Small intestine (tissue), 16 donors: ENCODE measurements around the gene ANG. TPM values are rescaled to one million over a fixed set of nuclear protein-coding genes. Genes with fewer than 3 reads are reported as not detected.
"Not testable (repeated sequence)": the region's sequence is repeated elsewhere in the genome, so short reads cannot be mapped to it uniquely, and the experiment has no call there.

Experiments used
- DNase-seq, 2 donors: peaks; one replicate each; pipeline versions ENCODE4 v3.0.0 to v3.0.0-alpha.2; 2013
- FAIRE-seq: peaks from 2 replicates; lab custom pipeline; 2012; peaks lifted over from hg19 to GRCh38; lab: Jason Lieb, UNC
- H3K27ac ChIP-seq, 3 donors: one replicate each; pipeline ENCODE4 v1.5.1; 2013; ENCODE audit warnings: low read length in 2 of 3, mild to moderate bottlenecking in 2 of 3, control low read depth in 1 of 3, inconsistent platforms in 1 of 3, low read depth in 1 of 3, moderate library complexity in 1 of 3
- H3K27me3 ChIP-seq, 3 donors: one replicate each; pipeline ENCODE4 v1.6.1; 2013; ENCODE audit warnings: low read length in 3 of 3, inconsistent platforms in 1 of 3; ENCODE audit not compliant: control insufficient read depth in 3 of 3, insufficient read depth in 3 of 3
- H3K36me3 ChIP-seq, 3 donors: one replicate each; pipeline ENCODE4 v1.6.1; 2013; ENCODE audit warnings: low read length in 3 of 3, inconsistent platforms in 1 of 3, low read depth in 1 of 3, mild to moderate bottlenecking in 1 of 3, moderate library complexity in 1 of 3; ENCODE audit not compliant: control insufficient read depth in 3 of 3, insufficient read depth in 2 of 3
- H3K4me1 ChIP-seq, 3 donors: one replicate each; pipeline ENCODE4 v1.6.1; 2013; ENCODE audit warnings: low read length in 2 of 3, inconsistent platforms in 1 of 3, low read depth in 1 of 3, mild to moderate bottlenecking in 1 of 3, moderate library complexity in 1 of 3; ENCODE audit not compliant: control insufficient read depth in 3 of 3, insufficient read depth in 2 of 3
- H3K4me3 ChIP-seq, 3 donors: one replicate each; pipeline ENCODE4 v1.5.1; 2013; ENCODE audit warnings: low read length in 3 of 3, control low read depth in 1 of 3, inconsistent platforms in 1 of 3, low read depth in 1 of 3, mild to moderate bottlenecking in 1 of 3, moderate library complexity in 1 of 3
- H3K9me3 ChIP-seq, 2 donors: one replicate each; pipeline ENCODE4 v1.6.1; 2013; ENCODE audit warnings: low read depth in 1 of 2, low read length in 1 of 2; ENCODE audit not compliant: control insufficient read depth in 2 of 2, insufficient read depth in 1 of 2
- WGBS, 3 donors: extraction: QIAGEN DNeasy Blood & Tissue Kit; methylation state at CpG; one replicate each; pipeline ENCODE4 v1.1.7; 2013; 5-methylcytosine and 5-hydroxymethylcytosine counted together
- long read RNA-seq, 10 donors: transcript quantifications; one replicate each; lab custom pipeline, GENCODE V29; 2026
- polyA plus RNA-seq, 4 donors: library from polyadenylated mRNA; stranded (reverse) in 3 of 4; unstranded in 1 of 4; fragments of 200-250 nt in 3 of 4; fragments of 120-200 nt in 1 of 4; gene quantifications; one replicate each; pipeline versions ENCODE4 v1.2.1 to v1.2.3, GENCODE V29; 2013
- donor health status: healthy with polysubstance abuse.
- donor health status: control.
- donor health status: control.
- donor health status: Bipolar disorder and iron deficiency.
- donor health status: healthy.

Gene ANG
- polyA plus RNA-seq, result 10 to 100 TPM; 13.4 to 63.1 (median 20.8) TPM
- long read RNA-seq, donor 1, result 0 reads
- long read RNA-seq, donor 2, transcript ANG-201 (2 exons, 1,222 nt), result major isoform, 6 of 6 reads
- long read RNA-seq, donor 2, partial matches to known transcripts, result 0 of 6 reads
- long read RNA-seq, donor 2, other reads (novel, unspliced or antisense), result 0 of 6 reads
- long read RNA-seq, donor 3, transcript ANG-201 (2 exons, 1,222 nt), result major isoform, 20 of 20 reads
- long read RNA-seq, donor 3, partial matches to known transcripts, result 0 of 20 reads
- long read RNA-seq, donor 3, other reads (novel, unspliced or antisense), result 0 of 20 reads
- long read RNA-seq, donor 4, result 0 reads
- long read RNA-seq, donor 5, transcript ANG-201 (2 exons, 1,222 nt), result major isoform, 7 of 7 reads
- long read RNA-seq, donor 5, partial matches to known transcripts, result 0 of 7 reads
- long read RNA-seq, donor 5, other reads (novel, unspliced or antisense), result 0 of 7 reads
- long read RNA-seq, donor 6, transcript ANG-201 (2 exons, 1,222 nt), result major isoform, 24 of 31 reads
- long read RNA-seq, donor 6, partial matches to known transcripts, result 7 of 31 reads
- long read RNA-seq, donor 6, other reads (novel, unspliced or antisense), result 0 of 31 reads
- long read RNA-seq, donor 7, result 0 reads
- long read RNA-seq, donor 8, result 0 reads
- long read RNA-seq, donor 9, partial matches to known transcripts, result 0 of 3 reads
- long read RNA-seq, donor 9, other reads (novel, unspliced or antisense), result 0 of 3 reads
- long read RNA-seq, donor 10, transcript ANG-201 (2 exons, 1,222 nt), result major isoform, 33 of 33 reads
- long read RNA-seq, donor 10, partial matches to known transcripts, result 0 of 33 reads
- long read RNA-seq, donor 10, other reads (novel, unspliced or antisense), result 0 of 33 reads

DNA sequence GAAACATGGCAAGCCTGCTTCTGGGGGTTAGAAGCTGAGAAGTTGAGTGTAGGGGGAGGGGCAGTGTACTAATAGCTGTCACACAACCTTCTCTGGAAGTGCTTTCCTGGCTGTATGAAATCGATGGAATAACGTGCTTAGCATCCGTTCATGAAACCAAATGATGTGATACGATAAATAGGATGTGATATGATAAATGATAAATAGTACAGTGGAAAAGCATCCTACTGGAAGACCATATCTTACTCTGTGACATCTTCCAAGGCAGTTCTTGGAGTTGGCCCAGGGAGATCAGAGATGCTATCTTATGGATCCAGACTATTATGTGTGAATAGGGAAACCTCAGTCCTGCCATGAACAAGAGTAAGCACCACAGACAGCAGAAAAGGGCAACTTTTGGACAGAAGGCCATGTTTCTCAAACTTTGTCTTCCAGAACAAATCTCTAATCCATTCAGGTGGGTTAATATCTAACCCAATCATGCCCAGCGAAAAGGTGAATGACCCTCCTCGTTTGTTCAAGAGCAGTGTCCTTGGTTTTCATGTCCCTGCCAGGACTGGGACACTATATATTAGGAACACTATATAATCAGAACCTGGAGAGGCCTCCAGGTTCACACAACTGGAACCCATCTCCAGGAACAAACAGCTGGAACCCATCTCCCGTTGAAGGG is at the start of gene ANG:
Gene ANG (plus strand): TSS at position 598 of the 673 bp plus-strand sequence. CDS start 4,801 bp downstream, outside the sequence.
- Histone ChIP-seq H3K36me3 (peaks cover 0 to under 1% (median 0%) of the 10 kb centered on the region in 3 donors), H3K4me3 (no peak within 1 kb of the TSS), H3K27me3 (no peaks in the 10 kb centered on the region), H3K9me3 (no peaks in the 10 kb centered on the region), H3K4me1 (peaks cover 0 to 35% (median 0%) of the 10 kb centered on the region in 3 donors), H3K27ac (peak within 1 kb of the TSS; percentile 52 to 99 (median 73))
- FAIRE-seq (no peak), DNase-seq (no peak)
- WGBS, 3 donors, result 57 to 66% (median 59%) methylated on average over 7 of the region's 7 CpGs

DNA sequence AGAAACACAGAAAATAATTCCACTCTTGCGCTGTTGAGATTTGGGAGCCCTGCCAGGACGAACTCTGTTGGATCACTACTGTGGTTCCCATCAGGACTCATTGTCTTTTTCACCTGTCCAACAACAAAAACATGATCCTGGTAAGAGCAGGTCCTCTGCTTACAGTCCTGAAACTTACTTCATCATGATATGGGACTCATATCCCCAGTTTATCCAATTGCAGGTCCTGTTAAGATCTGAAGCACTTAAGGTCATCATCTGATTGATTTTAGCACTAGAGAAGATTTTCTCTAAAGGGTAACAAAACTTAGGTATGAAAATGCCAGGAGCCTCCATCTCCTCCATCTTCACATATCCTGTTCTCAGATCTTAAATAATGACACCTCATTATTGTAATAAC is 47.0 kb upstream of the ANG start, which contains the start of gene OR6S1:
Gene OR6S1 (minus strand): TSS at position 101 of the 400 bp plus-strand sequence. CDS start 0 bp downstream, at position 101.
- DNase-seq (no peak), FAIRE-seq (no peak)
- WGBS, 3 donors, result 88 to 98% (median 97%) methylated on average over 2 of the region's 2 CpGs
- Histone ChIP-seq H3K36me3 (no peaks in the 10 kb centered on the region), H3K27me3 (peaks cover 0 to 5% (median 0%) of the 10 kb centered on the region in 3 donors), H3K9me3 (no peaks in the 10 kb centered on the region), H3K27ac (no peak within 1 kb of the TSS), H3K4me1 (no peaks in the 10 kb centered on the region), H3K4me3 (no peak within 1 kb of the TSS)

DNA sequence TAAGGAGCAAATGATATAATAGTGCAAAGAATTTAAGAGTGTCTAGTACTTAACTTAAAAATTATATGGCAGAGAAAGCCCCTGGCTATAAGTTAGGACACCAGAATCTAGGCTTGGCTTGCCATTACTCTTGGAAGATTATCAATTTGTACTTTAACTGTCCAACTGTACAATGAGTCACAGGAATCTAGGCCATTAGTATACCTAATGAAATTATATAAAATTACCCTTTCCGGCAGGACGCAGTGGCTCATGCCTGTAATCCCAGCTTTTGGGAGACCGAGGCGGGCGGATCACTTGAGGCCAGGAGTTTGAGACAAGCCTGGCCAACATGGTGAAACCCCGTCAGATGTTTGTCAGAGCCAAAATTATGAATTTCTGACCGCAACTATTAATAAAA is 46.4 kb upstream of the ANG start:
- Histone ChIP-seq H3K36me3 (no peaks in the 10 kb centered on the region), H3K9me3 (no peaks in the 10 kb centered on the region), H3K4me3 (no peak overlapping the region), H3K27me3 (peaks cover 0 to 5% (median 0%) of the 10 kb centered on the region in 3 donors), H3K27ac (no peak overlapping the region), H3K4me1 (no peaks in the 10 kb centered on the region)
- no peak for FAIRE-seq
- DNase-seq, result no peak
- WGBS, 3 donors, result 87 to 95% (median 90%) methylated on average over 7 of the region's 7 CpGs

DNA sequence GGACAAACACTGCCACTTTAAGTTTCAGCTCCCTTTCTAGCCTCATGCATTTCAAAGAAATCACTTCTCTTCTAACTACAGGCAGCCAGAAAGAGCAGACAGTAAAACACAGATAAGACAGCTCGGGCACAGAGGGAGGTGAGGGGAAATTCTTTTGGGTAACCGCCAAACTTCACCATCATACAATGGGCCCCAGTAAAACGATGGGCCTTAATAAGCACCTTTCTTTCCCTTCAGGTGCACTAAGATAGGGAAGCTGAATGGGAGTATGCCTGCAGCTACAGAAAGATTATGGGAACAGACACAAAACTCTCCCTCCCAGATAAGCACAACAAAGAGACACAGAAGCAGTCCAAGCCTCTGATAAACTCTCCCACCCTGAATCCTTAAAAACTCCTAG is 45.8 kb upstream of the ANG start:
- DNase-seq, H3K4me1 ChIP-seq, H3K27ac ChIP-seq, H3K4me3 ChIP-seq, H3K9me3 ChIP-seq, H3K27me3 ChIP-seq, FAIRE-seq, H3K36me3 ChIP-seq: not testable (repeated sequence)
- WGBS, 3 donors, result 6 to 22% (median 17%) methylated on average over 3 of the region's 3 CpGs

DNA sequence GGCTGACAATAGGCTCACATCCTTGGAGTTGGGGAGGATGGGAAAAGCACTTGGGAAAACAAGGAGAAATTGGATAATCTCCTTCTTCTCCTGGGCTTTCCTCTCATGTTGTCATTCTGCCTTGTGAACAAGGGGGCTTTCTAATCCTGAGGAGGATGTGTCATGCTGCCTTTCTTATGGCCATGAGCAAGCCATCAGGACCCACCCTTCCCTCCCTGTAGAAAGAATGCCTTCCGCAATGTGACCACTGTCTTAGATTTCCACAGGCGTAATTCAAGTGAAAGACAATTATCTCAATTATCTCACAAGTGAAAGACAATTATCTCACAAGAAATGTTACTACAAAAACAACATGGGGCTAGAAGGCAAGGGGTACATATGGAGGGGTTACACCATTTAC is 44.0 kb upstream of the ANG start:
- H3K27ac ChIP-seq, result no peak overlapping the region
- H3K36me3 ChIP-seq, result no peaks in the 10 kb centered on the region
- FAIRE-seq (no peak), DNase-seq (no peak)
- H3K9me3 ChIP-seq, result no peaks in the 10 kb centered on the region
- WGBS, 3 donors, result 93 to 100% (median 100%) methylated on average over 2 of the region's 2 CpGs
- no peak overlapping the region for H3K4me3 ChIP-seq
- H3K4me1 ChIP-seq, result no peaks in the 10 kb centered on the region
- peaks cover 0 to 5% (median 0%) of the 10 kb centered on the region in 3 donors for H3K27me3 ChIP-seq

DNA sequence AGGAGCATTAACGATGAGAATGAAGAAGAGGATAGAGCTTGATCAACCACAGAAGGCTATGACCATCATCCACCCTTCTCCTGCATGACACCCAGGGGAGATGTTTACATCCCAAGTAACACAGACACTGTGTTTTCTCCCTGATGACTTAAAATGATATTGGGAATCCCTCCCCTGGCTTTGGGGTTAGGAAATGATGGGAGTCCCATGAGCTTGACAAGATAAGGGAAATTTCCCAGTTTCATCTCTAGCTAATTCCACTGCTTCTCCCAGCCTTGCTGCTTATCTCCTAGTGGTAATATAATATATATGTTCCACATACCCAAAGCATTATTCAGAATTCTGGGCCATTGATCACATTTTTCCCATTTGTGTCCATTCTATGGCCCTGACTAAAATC is 43.1 kb upstream of the ANG start:
- Histone ChIP-seq H3K27ac (no peak overlapping the region), H3K4me3 (no peak overlapping the region), H3K9me3 (no peaks in the 10 kb centered on the region), H3K4me1 (no peaks in the 10 kb centered on the region), H3K36me3 (no peaks in the 10 kb centered on the region), H3K27me3 (peaks cover 0 to 9% (median 0%) of the 10 kb centered on the region in 3 donors)
- FAIRE-seq (no peak), DNase-seq (no peak)
- 82 to 91% (median 88%) methylated on average over 1 of the region's 1 CpG for WGBS, 3 donors

DNA sequence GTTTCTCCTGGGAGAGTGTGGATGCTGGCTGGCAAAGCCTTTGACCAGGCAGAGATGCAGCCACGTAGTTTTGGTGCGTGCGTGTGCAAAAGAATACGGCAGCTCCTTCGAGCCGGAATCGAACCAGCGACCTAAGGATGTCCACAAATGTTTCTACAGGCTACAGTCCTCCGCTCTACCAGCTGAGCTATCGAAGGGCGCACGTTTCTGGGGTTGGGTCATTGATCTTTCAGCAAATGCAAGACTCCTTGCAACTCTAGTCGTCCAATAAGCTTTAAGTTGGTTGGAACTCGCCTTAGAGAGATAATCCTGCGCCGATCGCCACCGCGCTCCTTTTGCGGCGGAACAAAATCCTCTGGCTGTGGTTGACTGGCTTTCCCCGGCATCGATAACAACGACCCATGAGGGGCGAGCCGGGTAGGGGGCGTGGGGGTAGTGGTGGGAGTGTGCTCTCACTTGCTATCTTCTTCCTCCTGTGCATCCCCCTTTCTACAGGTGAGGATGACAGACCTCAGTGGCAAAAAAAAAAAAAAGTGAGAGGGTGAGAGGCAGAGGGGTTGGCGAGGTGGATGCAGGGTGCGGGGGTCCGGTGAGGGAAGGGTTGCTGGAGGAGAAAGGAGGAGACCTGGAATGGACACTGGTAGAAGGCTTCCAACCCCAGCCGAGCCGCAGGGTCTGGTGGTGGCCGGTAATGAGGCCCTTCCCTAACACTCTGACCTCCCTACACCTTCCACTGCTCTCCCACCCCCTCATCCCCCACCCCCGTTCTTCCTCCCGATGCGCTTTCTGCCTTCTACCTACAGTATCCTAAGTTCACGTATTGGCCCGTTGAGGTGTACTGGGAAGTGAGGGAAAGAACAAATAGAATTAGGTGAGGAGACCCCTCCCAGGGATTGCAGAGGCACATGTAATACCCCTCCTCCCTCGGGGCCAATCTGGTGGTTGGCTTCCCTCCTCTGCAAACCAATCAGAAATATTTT is 35.3 kb upstream of the ANG start:
- no peaks in the 10 kb centered on the region for H3K9me3 ChIP-seq
- H3K36me3 ChIP-seq, result no peaks in the 10 kb centered on the region
- 5 to 34% (median 27%) methylated on average over 36 to 39 of the region's 39 CpGs for WGBS, 3 donors
- H3K4me1 ChIP-seq, result peaks cover 0 to 13% (median 9%) of the 10 kb centered on the region in 3 donors
- H3K4me3 ChIP-seq, result peak overlapping the region in 1 of 3 donors; percentile 1
- peaks cover 0 to 24% (median 9%) of the 10 kb centered on the region in 3 donors for H3K27me3 ChIP-seq
- peak in 1 of 2 donors; percentile 69 for DNase-seq
- no peak overlapping the region for H3K27ac ChIP-seq
- FAIRE-seq, result no peak
